Loucy (cell line): ENCODE measurements around the gene DNAH11.
A peak's percentile ranks its signal among the peaks of the same experiment; 100 is the strongest.
"Not testable (repeated sequence)": the region's sequence is repeated elsewhere in the genome, so short reads cannot be mapped to it uniquely, and the experiment has no call there.

Source experiments
- H2AFZ ChIP-seq: fragments of 200-600 bp; sonication (generic); 2 replicates; pipeline ENCODE4 v1.6.0; 2016; ENCODE audit warnings: antibody characterized with exemption, mild to moderate bottlenecking, low read length, moderate library complexity
- H3F3A ChIP-seq: fragments of 200-600 bp; 2 replicates; pipeline ENCODE4 v1.6.0; 2016; ENCODE audit warnings: antibody characterized with exemption, low read depth, mild to moderate bottlenecking
- H3K27me3 ChIP-seq: fragments of 200-600 bp; sonication (generic); 2 replicates; pipeline ENCODE4 v1.6.1; 2014; ENCODE audit warnings: low read length, mild to moderate bottlenecking; ENCODE audit not compliant: insufficient read depth, poor library complexity, severe bottlenecking
- H3K36me3 ChIP-seq: fragments of 200-600 bp; sonication (generic); 2 replicates; pipeline ENCODE4 v1.6.1; 2016; ENCODE audit warnings: low read length; ENCODE audit not compliant: insufficient read depth
- H3K4me1 ChIP-seq: fragments of 200-600 bp; sonication (generic); 2 replicates; pipeline ENCODE4 v1.5.1; 2014; ENCODE audit warnings: low read length, mild to moderate bottlenecking; ENCODE audit not compliant: insufficient read depth, poor library complexity, severe bottlenecking
- H3K4me2 ChIP-seq: fragments of 200-600 bp; sonication (generic); 2 replicates; pipeline ENCODE4 v1.6.0; 2014; ENCODE audit warnings: antibody characterized with exemption, low read length, low read depth, mild to moderate bottlenecking; ENCODE audit not compliant: poor library complexity, severe bottlenecking
- H3K4me3 ChIP-seq: fragments of 200-600 bp; sonication (generic); 2 replicates; pipeline ENCODE4 v1.5.1; 2014; ENCODE audit warnings: low read length, mild to moderate bottlenecking, mixed read lengths; ENCODE audit not compliant: poor library complexity, severe bottlenecking
- H3K79me2 ChIP-seq: fragments of 200-600 bp; sonication (generic); 2 replicates; pipeline ENCODE4 v1.6.1; 2014; ENCODE audit warnings: low read length; ENCODE audit not compliant: insufficient read depth
- H3K9ac ChIP-seq: fragments of 200-600 bp; sonication (generic); 2 replicates; pipeline ENCODE4 v1.6.0; 2014; ENCODE audit warnings: mild to moderate bottlenecking, low read depth, low read length, moderate library complexity; ENCODE audit not compliant: poor library complexity, severe bottlenecking
- H3K9me2 ChIP-seq: fragments of 200-600 bp; sonication (generic); replicated peaks from 2 replicates; pipeline ENCODE4 v1.6.1; 2016; ENCODE audit warnings: low read depth, low read length, mixed read lengths
- H3K9me3 ChIP-seq: fragments of 200-600 bp; sonication (generic); 2 replicates; pipeline ENCODE4 v1.6.1; 2014; ENCODE audit warnings: mild to moderate bottlenecking, antibody characterized with exemption, low read length, low read depth; ENCODE audit not compliant: insufficient read depth
- H4K20me1 ChIP-seq: fragments of 200-600 bp; sonication (generic); 2 replicates; pipeline ENCODE4 v1.6.0; 2014; ENCODE audit warnings: antibody characterized with exemption, low read length, mild to moderate bottlenecking; ENCODE audit not compliant: insufficient read depth, poor library complexity, severe bottlenecking
- CTCF ChIP-seq: fragments of 200-600 bp; sonication (generic); conservative IDR thresholded peaks from 2 replicates; pipeline ENCODE4 v1.5.1; 2014; ENCODE audit warnings: mild to moderate bottlenecking, antibody characterized with exemption, low read length
- EZH2phosphoT487 ChIP-seq: fragments of 200-600 bp; IDR thresholded peaks from 2 replicates; pipeline ENCODE4 v1.6.1; 2018; ENCODE audit warnings: antibody characterized with exemption, mild to moderate bottlenecking, moderate library complexity, borderline replicate concordance

The DNAH11 gene

GRCh38 chr7:21927693-21928092 lies 384.9 kb downstream of the DNAH11 start:
- no peaks in the 10 kb centered on the region for H3K4me1 ChIP-seq
- H3F3A ChIP-seq: no peaks in the 10 kb centered on the region
- no peaks in the 10 kb centered on the region for H3K9me2 ChIP-seq
- no peaks in the 10 kb centered on the region for H4K20me1 ChIP-seq
- TF ChIP-seq CTCF (no peak), EZH2phosphoT487 (no peak)
- H3K9ac ChIP-seq: no peak overlapping the region
- no peaks in the 10 kb centered on the region for H3K9me3 ChIP-seq
- H2AFZ ChIP-seq: no peak overlapping the region
- H3K79me2 ChIP-seq: peaks cover 62% of the 10 kb centered on the region
- H3K27me3 ChIP-seq: no peaks in the 10 kb centered on the region
- H3K4me2 ChIP-seq: no peak overlapping the region
- peaks cover 6% of the 10 kb centered on the region; the same call in 1 of the 2 replicates for H3K36me3 ChIP-seq
- H3K4me3 ChIP-seq: no peak overlapping the region

GRCh38 chr7:21933293-21933692 lies 390.5 kb downstream of the DNAH11 start:
- H3K9me3 ChIP-seq, H3K9me2 ChIP-seq, H3K27me3 ChIP-seq, H3F3A ChIP-seq, H3K36me3 ChIP-seq, H4K20me1 ChIP-seq, H3K4me2 ChIP-seq, H2AFZ ChIP-seq, H3K4me3 ChIP-seq, H3K9ac ChIP-seq: not testable (repeated sequence)
- Histone ChIP-seq H3K4me1 (peaks cover 13% of the 10 kb centered on the region), H3K79me2 (peaks cover 59% of the 10 kb centered on the region)

- H3K4me1 ChIP-seq: peaks cover 28% of the 10 kb centered on the region
- no peak overlapping the region for H3K9ac ChIP-seq
- peaks cover 73% of the 10 kb centered on the region for H3K79me2 ChIP-seq
- no peaks in the 10 kb centered on the region for H3K9me3 ChIP-seq
- 0 out of 2 replicates have a peak, but pooled peaks cover 3% of the 10 kb centered on the region for H3F3A ChIP-seq
- H4K20me1 ChIP-seq: no peaks in the 10 kb centered on the region
- no peak overlapping the region for H2AFZ ChIP-seq
- H3K4me3 ChIP-seq: no peak overlapping the region
- H3K9me2 ChIP-seq: no peaks in the 10 kb centered on the region
- TF ChIP-seq CTCF (no peak), EZH2phosphoT487 (no peak)
- H3K4me2 ChIP-seq: peak overlapping the region; percentile 3
- no peaks in the 10 kb centered on the region for H3K36me3 ChIP-seq
- H3K27me3 ChIP-seq: no peaks in the 10 kb centered on the region
These were observed 392.0 kb downstream of the DNAH11 start for GRCh38 chr7:21934808-21935207.

GRCh38 chr7:21938463-21938862 lies 395.6 kb downstream of the DNAH11 start:
- no peaks in the 10 kb centered on the region for H3K9me3 ChIP-seq
- peak overlapping the region; percentile 80 for H3K4me2 ChIP-seq
- peaks cover 96% of the 10 kb centered on the region for H3K79me2 ChIP-seq

More at GRCh38 chr7:21938463-21938862, 395.6 kb downstream of the DNAH11 start:
- Histone ChIP-seq H3K4me1 (peaks cover 59% of the 10 kb centered on the region), H3K4me3 (no peak overlapping the region), H3K9me2 (no peaks in the 10 kb centered on the region), H3K9ac (no peak overlapping the region), H3F3A (0 out of 2 replicates have a peak, but pooled peaks cover 3% of the 10 kb centered on the region), H4K20me1 (no peaks in the 10 kb centered on the region), H3K36me3 (no peaks in the 10 kb centered on the region), H2AFZ (no peak overlapping the region), H3K27me3 (no peaks in the 10 kb centered on the region)
- TF ChIP-seq EZH2phosphoT487: no peak
- TF ChIP-seq CTCF: no peak
